ENCODE data around the gene TGFBR3. TPM values are rescaled to one million over a fixed set of nuclear protein-coding genes. Genes with fewer than 3 reads are reported as not detected.

The TGFBR3 gene
- total RNA-seq, 2 experiments from 2014 or later = 12.9 to 13.0 TPM

DNA sequence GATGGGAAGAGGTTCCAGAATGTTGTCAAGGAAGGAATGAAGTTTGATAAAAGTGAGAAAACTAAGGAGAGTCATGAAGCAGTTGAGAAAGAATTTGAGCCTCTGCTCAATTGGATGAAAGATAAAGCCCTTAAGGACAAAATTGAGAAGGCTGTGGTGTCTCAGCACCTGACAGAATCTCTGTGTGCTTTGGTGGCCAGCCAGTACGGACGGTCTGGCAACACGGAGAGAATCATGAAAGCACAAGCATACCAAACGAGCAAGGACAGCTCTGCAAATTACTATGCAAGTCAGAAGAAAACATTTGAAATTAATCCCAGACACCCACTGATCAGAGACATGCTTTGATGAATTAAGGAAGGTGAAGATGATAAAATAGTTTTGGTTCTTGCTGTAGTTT, 242.5 kb downstream of the TGFBR3 start:
- Mint-ChIP-seq H3K9me3 (peaks cover 23% of the 10 kb centered on the region), H3K4me1 (peaks cover 14% of the 10 kb centered on the region), H3K4me3 (no peak overlapping the region), H3K27me3 (peaks cover 10% of the 10 kb centered on the region), H3K27ac (no peak overlapping the region), H3K36me3 (ENCODE audit: low read depth) (peaks cover 7% of the 10 kb centered on the region)
- no peak for DNase-seq
- POLR2A ChIA-PET = no interaction called here
- CTCF ChIA-PET = interaction anchor here (1.0 kb wide), 1 partner anchor 8 kb away, joined by 4 read pairs; no protein-coding TSS in a partner anchor

DNA sequence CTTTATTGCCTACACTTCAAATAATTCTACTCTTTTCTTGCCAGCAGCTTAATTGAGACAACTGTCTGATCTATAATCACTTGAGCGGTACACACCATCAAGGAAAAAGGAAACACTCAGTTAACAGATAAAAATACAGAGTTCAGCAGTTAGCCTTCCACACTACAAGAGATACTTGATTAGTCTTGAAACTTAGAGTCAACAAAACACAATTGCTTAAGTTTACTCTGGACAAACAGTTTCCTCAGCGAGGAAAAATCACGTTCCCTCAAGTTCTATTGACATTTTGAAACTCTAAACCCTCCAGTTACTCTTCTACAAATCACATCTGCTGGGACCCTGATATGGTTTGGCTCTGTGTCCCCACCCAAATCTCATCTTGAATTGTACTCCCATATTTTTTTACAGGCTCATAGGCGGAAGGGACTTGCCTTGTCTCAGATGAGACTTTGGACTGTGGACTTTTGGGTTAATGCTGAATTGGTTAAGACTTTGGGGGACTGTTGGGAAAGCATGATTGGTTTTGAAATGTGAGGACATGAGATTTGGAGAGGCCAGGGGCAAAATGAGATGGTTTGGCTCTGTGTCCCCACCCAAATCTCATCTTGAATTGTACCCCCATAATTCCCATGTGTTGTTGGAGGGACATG, 244.9 kb downstream of the TGFBR3 start:
- Mint-ChIP-seq H3K9me3 (peaks cover 23% of the 10 kb centered on the region), H3K4me3 (no peak overlapping the region)
- CTCF ChIA-PET = interaction anchor here (1.3 kb wide), 1 partner anchor 173 kb away, joined by 3 read pairs; no protein-coding TSS in a partner anchor

DNA sequence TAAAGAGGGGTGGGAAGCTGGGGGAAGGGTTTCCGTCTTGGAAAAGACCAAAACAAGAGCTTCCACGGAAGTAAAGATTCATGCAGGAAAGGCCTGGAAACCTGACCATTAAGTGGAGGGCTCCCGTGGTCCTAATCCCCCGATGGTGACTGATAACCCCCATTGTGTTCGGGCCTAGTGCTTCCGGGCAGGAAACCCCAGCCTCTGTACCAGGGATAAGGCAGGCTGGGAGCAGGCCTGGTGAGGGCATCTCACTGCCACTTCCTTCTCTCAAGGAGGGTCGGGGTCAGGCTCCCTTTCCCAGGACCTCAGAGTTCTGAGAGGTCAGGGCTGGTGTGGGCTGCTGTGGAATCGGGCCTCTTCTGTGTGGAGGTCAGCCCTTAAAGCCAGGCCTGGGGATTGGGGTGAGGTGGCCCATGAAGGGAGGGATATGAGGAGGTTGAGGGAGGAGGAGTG, 248.4 kb downstream of the TGFBR3 start:
- POLR2A ChIA-PET = no interaction called here
- H3K27me3 Mint-ChIP-seq = peaks cover 5% of the 10 kb centered on the region
- no peak for DNase-seq
- H3K9me3 Mint-ChIP-seq = peaks cover 21% of the 10 kb centered on the region
- H3K27ac Mint-ChIP-seq = no peak overlapping the region
- CTCF ChIA-PET = interaction anchor here (1.0 kb wide), 1 partner anchor 11 kb away, joined by 3 read pairs; no protein-coding TSS in a partner anchor
- peaks cover 5% of the 10 kb centered on the region for H3K4me1 Mint-ChIP-seq
- peaks cover 7% of the 10 kb centered on the region for H3K36me3 Mint-ChIP-seq (ENCODE audit: low read depth)
- no peak overlapping the region for H3K4me3 Mint-ChIP-seq

More for the DNA sequence above, 244.9 kb downstream of the TGFBR3 start:
- Mint-ChIP-seq H3K36me3 (ENCODE audit: low read depth) (peaks cover 7% of the 10 kb centered on the region), H3K4me1 (no peaks in the 10 kb centered on the region), H3K27me3 (peaks cover 10% of the 10 kb centered on the region), H3K27ac (no peak overlapping the region)
- POLR2A ChIA-PET = no interaction called here
- no peak for DNase-seq

DNA sequence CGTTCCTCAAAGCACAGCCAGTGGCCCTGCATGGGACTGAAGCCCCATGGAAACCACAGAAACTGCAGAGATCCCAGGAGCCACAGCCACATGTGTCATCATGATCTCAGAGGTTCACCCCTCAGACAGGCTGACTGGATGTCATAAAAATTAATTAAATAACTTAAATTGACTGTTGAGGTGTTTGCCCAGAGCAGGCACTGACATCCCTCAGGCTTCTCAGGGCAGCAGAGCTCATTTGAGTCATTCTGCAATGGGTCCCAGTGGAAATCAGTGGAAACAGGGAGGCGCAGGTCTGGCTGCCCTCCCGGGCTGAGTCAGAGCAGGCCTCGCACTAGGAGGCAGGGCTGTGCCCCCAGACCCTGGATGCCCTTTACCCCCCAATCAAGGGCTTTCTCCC, 250.2 kb downstream of the TGFBR3 start:
- H3K36me3 Mint-ChIP-seq (ENCODE audit: low read depth) = peaks cover 6% of the 10 kb centered on the region

DNA sequence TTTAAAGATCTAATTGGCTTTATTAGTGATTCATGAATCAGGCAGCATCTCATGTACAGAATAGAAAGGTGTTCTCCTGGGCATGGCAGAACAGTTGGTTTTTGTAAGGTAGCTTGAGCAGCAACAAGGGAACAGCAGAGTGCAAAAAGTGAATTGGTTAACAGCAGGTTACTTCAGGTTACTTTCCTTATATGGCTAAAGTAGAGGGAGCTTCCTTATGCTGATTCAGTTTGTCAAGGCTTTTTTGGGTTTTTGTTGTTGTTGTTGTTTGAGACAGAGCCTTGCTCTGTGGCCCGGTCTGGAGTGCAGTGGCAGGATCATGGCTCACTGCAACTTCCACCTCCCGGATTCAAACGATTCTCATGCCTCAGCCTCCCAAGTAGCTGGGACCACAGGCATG, 252.5 kb downstream of the TGFBR3 start:
- H3K4me1 Mint-ChIP-seq = peaks cover 5% of the 10 kb centered on the region
- CTCF ChIA-PET = interaction anchor here (0.6 to 1.2 kb wide), 2 partner anchors 13 to 189 kb away, joined by 3 to 4 read pairs; no protein-coding TSS in a partner anchor
- no peak for DNase-seq
- H3K36me3 Mint-ChIP-seq (ENCODE audit: low read depth) = no peaks in the 10 kb centered on the region
- H3K4me3 Mint-ChIP-seq = no peak overlapping the region
- peaks cover 6% of the 10 kb centered on the region for H3K9me3 Mint-ChIP-seq
- no peaks in the 10 kb centered on the region for H3K27me3 Mint-ChIP-seq
- no peak overlapping the region for H3K27ac Mint-ChIP-seq
- POLR2A ChIA-PET = no interaction called here

More for the DNA sequence above, 250.2 kb downstream of the TGFBR3 start:
- H3K27me3 Mint-ChIP-seq = peaks cover 3% of the 10 kb centered on the region
- H3K9me3 Mint-ChIP-seq = peaks cover 11% of the 10 kb centered on the region
- peaks cover 5% of the 10 kb centered on the region for H3K4me1 Mint-ChIP-seq
- ChIA-PET POLR2A (no interaction called here), CTCF (no interaction called here)
- H3K27ac Mint-ChIP-seq = no peak overlapping the region
- no peak overlapping the region for H3K4me3 Mint-ChIP-seq
- DNase-seq = no peak

DNA sequence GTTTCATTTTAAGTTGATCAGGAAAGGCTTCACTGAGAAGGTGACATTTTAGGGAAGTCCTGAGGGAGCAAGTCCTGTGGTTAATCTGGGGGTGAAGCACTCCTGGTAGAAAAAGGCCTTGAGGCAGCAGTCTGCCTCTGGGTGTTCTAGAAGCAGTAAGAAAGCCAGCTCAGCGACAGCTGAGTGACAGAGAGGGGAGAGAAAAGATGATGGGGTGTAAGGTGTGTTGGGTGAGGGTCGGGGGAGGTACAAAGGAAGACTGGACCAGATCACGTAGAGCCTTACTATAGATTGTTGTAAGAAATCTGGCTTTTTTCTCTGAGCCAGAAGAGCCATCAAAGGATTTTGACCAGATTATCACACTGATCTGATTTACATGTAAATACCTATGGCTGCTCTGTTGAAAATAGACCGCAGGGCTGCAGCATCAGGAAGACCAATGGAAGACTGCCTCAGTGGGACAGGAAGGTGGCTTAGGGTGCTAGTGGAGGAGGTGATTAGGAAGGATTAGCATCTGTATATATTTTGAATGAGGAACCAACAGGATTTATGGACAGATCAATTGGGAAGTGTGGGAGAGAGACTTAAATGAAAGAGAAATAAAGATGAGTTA, 254.1 kb downstream of the TGFBR3 start:
- CTCF ChIA-PET = no interaction called here
- Mint-ChIP-seq H3K27ac (peak overlapping the region; percentile 36), H3K4me1 (peaks cover 5% of the 10 kb centered on the region), H3K27me3 (no peaks in the 10 kb centered on the region), H3K9me3 (peaks cover 6% of the 10 kb centered on the region), H3K36me3 (ENCODE audit: low read depth) (no peaks in the 10 kb centered on the region), H3K4me3 (no peak overlapping the region)
- no peak for DNase-seq
- POLR2A ChIA-PET = no interaction called here

DNA sequence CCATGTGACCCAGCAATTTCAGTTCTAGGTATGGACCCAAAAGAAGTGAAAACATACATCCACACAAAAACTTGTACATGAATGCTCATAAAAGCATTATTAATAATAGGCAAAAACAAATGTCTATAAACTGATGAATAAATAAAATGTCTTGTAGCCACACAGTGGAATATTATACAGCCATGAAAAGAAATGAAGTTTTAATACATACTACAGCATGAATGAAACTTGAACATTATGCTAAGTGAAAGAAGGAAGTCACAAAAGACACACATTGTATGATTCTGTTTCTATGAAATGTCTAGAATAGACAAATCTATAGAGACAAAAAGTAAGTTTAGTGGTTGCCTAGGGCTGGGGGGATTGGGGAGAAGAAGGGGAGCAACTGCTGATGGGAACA, 255.1 kb downstream of the TGFBR3 start:
- Mint-ChIP-seq H3K4me3 (no peak overlapping the region), H3K9me3 (peaks cover 6% of the 10 kb centered on the region), H3K4me1 (peaks cover 5% of the 10 kb centered on the region), H3K36me3 (ENCODE audit: low read depth) (no peaks in the 10 kb centered on the region), H3K27me3 (no peaks in the 10 kb centered on the region), H3K27ac (no peak overlapping the region)
- no peak for DNase-seq
- POLR2A ChIA-PET = no interaction called here
- CTCF ChIA-PET = no interaction called here

Other genes starting within 250 kb of the TGFBR3 start
- not detected for gene BRDT, start 63.2 kb upstream of the TGFBR3 start, total RNA-seq
- gene EPHX4, start 143.8 kb upstream of the TGFBR3 start, total RNA-seq = not detected
- gene SETSIP, start 189.3 kb upstream of the TGFBR3 start, total RNA-seq = not detected
- gene BTBD8, start 194.2 kb upstream of the TGFBR3 start, total RNA-seq = 1 to 10 TPM; 1.6 to 2.7 TPM

All from activated CD4-positive, alpha-beta T cell treated with anti-CD3 and anti-CD28 coated beads, Interleukin-2, amount 10 ng/mL, durations not matched to agents 7 days and 5 days (primary cell).